Lower leg skin (tissue), 4 donors: ENCODE data around the gene LMBRD1. TPM values are rescaled to one million over a fixed set of nuclear protein-coding genes. Genes with fewer than 3 reads are reported as not detected.
"Not testable (repeated sequence)": the region's sequence is repeated elsewhere in the genome, so short reads cannot be mapped to it uniquely, and the experiment has no call there.

Experiments
- DNase-seq, 2 donors: peaks; one replicate each; pipeline ENCODE4 v3.0.0-alpha.2; 2019; ENCODE audit warnings: low spot score in 2 of 2
- H3K4me3 ChIP-seq: fragments of 200-600 bp; sonication (generic); 2 replicates; pipeline ENCODE4 v1.5.1; 2017; ENCODE audit warnings: mild to moderate bottlenecking, low read depth; ENCODE audit not compliant: poor library complexity, severe bottlenecking
- POLR2A ChIP-seq, 2 donors: fragments of 450-650 bp; IDR thresholded peaks; one replicate each; pipeline ENCODE4 v1.6.1; 2016 to 2017; ENCODE audit warnings: antibody characterized with exemption in 2 of 2, mild to moderate bottlenecking in 1 of 2, moderate library complexity in 1 of 2
- WGBS, 2 donors: methylation state at CpG; one replicate each; pipeline ENCODE4 v1.1.5; 2018; 5-methylcytosine and 5-hydroxymethylcytosine counted together
- intact Hi-C: fragments of 100-400 bp; cut with DNase I; formaldehyde crosslinking; loops from one replicate; pipeline ENCODE4 v1.15.0; 2023; ENCODE audit warnings: low total_unique reads
- total RNA-seq, 4 donors: library from RNA; depleted of rRNA; stranded (reverse); fragments of >200 nt; gene quantifications; one replicate each; pipeline ENCODE4 v1.1.0, GENCODE V29; 2016
- TF ChIP-seq, protein P1 (sequence below), 3 donors: fragments of 450-650 bp; IDR thresholded peaks; one replicate each; pipeline ENCODE4 v1.5.1; 2016; ENCODE audit warnings: antibody characterized with exemption in 3 of 3, mild to moderate bottlenecking in 3 of 3, moderate library complexity in 2 of 3

The LMBRD1 gene
- total RNA-seq, 4 donors from 2014 or later: 61.1 to 67.4 (median 65.0) TPM

DNA sequence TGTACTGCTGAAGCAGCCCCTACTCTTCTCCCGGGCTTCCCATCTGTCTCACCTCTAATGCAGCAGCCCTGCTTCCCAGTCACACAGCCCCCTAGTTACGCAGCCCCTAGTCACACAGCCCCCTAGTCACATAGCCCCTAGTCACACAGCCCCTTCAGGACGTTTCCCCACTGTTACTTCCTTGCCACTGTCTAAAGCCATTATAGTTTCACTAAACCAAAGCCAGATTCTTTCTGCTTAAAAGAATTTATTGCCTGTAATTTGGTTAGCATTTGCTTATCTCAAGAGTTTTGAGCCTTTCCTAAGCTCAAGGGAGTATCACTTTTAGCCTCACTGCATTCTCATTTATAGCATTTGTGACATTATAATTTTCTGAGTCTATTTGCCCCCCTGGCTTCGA is 127.9 kb downstream of the LMBRD1 start:
- no peak overlapping the region for H3K4me3 ChIP-seq
- TF ChIP-seq, protein P1, sequence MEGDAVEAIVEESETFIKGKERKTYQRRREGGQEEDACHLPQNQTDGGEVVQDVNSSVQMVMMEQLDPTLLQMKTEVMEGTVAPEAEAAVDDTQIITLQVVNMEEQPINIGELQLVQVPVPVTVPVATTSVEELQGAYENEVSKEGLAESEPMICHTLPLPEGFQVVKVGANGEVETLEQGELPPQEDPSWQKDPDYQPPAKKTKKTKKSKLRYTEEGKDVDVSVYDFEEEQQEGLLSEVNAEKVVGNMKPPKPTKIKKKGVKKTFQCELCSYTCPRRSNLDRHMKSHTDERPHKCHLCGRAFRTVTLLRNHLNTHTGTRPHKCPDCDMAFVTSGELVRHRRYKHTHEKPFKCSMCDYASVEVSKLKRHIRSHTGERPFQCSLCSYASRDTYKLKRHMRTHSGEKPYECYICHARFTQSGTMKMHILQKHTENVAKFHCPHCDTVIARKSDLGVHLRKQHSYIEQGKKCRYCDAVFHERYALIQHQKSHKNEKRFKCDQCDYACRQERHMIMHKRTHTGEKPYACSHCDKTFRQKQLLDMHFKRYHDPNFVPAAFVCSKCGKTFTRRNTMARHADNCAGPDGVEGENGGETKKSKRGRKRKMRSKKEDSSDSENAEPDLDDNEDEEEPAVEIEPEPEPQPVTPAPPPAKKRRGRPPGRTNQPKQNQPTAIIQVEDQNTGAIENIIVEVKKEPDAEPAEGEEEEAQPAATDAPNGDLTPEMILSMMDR (IDR thresholded peaks at IDR 0.05): no peak
- TF ChIP-seq POLR2A (IDR thresholded peaks at IDR 0.05): no peak
- DNase-seq: no peak
- 46 to 52% methylated on average over 4 of the region's 4 CpGs for WGBS, 2 donors
- intact Hi-C loops: no loop called here

DNA sequence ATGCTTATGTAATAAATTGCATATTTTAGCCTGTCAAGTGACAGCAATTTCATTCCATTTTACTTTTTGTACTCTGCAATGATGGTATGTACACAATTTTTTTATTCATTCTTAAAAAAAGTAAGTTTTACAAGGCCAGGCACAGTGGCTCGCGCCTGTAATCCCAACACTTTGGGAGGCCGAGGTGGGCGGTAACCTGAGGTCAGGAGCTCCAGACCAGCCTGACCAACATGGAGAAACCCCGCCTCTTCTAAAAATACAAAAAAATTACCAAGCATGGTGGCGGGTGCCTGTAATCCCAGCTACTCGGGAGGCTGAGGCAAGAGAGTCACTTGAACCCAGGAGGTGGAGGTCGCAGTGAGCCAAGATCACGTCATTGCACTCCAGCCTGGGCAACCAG is 130.0 kb downstream of the LMBRD1 start:
- H3K4me3 ChIP-seq, intact Hi-C loops, DNase-seq: not testable (repeated sequence)
- WGBS, 2 donors: 78 to 86% methylated on average over 9 of the region's 9 CpGs

DNA sequence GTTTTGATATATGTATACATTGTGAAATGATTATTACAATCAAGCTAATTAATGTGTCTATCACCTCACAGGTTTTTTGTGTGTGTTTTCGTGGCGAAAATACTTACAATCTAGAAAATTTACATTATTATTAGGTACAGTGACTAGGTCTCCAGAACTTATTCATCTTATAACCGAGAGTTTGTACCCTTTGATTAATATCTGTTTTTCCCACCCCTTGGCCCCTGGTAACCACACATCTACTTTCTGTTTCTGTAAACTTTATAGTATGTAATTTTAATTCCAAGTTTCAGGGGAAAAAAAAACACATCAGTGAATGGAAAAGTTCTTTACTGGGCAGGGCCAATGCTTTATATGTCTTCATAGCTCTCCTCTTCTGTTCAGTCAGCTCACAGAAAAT is 131.4 kb downstream of the LMBRD1 start:
- no peak for DNase-seq
- TF ChIP-seq POLR2A (IDR thresholded peaks at IDR 0.05): no peak
- TF ChIP-seq, protein P1 (IDR thresholded peaks at IDR 0.05): no peak
- intact Hi-C loops: no loop called here
- no peak overlapping the region for H3K4me3 ChIP-seq
- 84 to 90% methylated on average over 3 of the region's 3 CpGs for WGBS, 2 donors

DNA sequence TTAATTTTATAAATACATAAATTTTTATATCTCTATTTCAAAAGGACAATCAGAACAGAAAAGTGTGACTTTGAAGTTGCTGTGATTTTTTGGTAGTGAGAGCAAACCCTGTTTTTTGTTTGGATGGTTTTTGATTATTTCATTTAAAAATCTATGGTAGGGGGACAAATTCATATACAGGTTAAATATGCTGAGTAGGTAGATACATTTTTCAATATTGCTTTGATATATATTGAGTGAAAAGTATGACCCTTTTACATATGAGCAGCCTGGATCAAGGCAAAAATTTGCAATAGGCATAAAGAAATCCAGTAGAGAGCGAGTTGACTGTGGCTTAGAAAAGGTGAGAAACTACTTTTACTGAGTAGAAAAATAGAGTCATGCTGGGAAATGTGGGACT is 132.3 kb downstream of the LMBRD1 start:
- TF ChIP-seq POLR2A (IDR thresholded peaks at IDR 0.05): no peak
- TF ChIP-seq, protein P1 (IDR thresholded peaks at IDR 0.05): no peak
- 89 to 92% methylated on average over 1 of the region's 1 CpG for WGBS, 2 donors
- DNase-seq: no peak
- intact Hi-C loops: no loop called here
- H3K4me3 ChIP-seq: no peak overlapping the region

DNA sequence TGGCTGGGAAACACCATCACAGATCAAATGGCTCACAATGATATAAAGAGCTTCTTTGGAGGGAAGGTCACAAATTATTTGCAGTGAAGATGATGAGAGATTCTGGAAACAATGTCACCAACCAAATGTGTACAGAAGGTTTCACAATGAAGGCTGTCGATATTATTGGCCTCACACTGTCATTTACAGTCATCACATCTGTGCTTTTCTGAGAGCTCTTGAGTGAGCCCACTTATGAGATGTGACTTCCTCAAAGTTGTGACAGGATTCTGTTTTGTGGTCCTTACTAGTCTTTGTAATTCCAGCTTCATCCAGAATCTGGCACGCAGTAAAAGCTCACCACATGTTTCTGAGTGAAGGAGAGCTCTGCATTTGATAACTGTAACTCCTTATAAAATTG is 133.6 kb downstream of the LMBRD1 start:
- intact Hi-C loops: no loop called here
- no peak for TF ChIP-seq POLR2A (IDR thresholded peaks at IDR 0.05)
- TF ChIP-seq, protein P1 (IDR thresholded peaks at IDR 0.05): no peak
- 42 to 71% methylated on average over 2 of the region's 2 CpGs for WGBS, 2 donors

DNA sequence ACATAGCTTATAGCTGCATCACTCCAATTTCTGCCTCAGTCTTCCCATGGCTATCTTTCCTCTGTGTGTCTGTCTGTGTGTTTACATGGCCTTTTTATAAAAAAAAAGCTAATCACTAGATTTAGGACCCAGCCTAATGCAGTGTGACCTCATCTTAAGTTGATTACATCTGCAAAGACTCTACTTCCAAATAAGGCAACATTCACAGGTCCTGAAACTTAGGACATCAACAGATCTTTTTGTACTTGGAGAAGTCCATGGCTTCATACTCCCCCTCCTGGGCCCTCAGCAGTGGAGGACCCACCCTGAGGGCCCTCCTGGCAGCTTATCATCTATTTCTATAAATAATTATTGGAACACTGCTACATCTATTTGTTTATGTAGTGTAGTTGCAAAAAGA is 146.1 kb downstream of the LMBRD1 start:
- intact Hi-C loops: no loop called here
- DNase-seq: no peak
- no peak for TF ChIP-seq POLR2A (IDR thresholded peaks at IDR 0.05)
- TF ChIP-seq, protein P1 (IDR thresholded peaks at IDR 0.05): no peak
- H3K4me3 ChIP-seq: no peak overlapping the region

More for the DNA sequence above, 133.6 kb downstream of the LMBRD1 start:
- DNase-seq: no peak
- H3K4me3 ChIP-seq: no peak overlapping the region
